ENCODE measurements around the gene SLC12A1. TPM values are rescaled to one million over a fixed set of nuclear protein-coding genes. Genes with fewer than 3 reads are reported as not detected.
A peak's percentile ranks its signal among the peaks of the same experiment; 100 is the strongest.

Gene SLC12A1
- total and polyA plus RNA-seq, 5 donors, result not detected

DNA sequence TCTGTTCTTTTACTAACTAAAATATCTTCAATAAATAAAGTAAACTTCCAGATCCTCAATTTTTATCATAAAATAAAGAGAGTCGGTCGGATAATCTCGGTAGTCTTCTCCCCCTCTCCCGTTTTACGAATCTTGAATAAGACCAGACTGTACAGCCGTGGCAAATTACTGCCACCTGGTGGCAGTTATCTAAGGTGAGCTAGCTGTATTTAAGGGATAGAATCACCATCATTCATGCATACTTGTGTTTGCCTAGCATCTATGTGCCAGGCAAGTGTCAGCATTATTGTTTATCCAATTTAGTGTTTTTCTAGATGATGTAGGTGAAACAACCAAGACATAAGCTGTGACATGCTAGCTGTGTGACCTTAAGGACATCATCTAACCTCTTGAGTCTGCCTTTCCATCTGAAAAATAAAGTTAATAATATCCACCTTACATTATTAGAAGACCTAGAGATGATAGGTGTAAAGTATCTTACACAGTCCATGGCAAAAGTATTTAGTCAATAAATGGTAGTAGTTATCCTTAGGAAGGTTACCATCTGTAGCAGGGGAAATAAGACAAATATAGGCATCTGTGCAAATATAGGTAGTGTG is 146.5 kb downstream of the SLC12A1 start:
- Histone ChIP-seq H3K4me1 (ENCODE audit: control insufficient read depth, insufficient read depth, low read length) (no peaks in the 10 kb centered on the region), H3K27ac (ENCODE audit: low read length) (no peak overlapping the region), H3K4me3 (ENCODE audit: low read length) (no peak overlapping the region), H3K27me3 (ENCODE audit: control insufficient read depth, insufficient read depth) (no peaks in the 10 kb centered on the region), H3K9me3 (ENCODE audit: control insufficient read depth, low read length) (no peaks in the 10 kb centered on the region)
- WGBS, result 5% methylated on average over 6 of the region's 6 CpGs
- DNase-seq (peak in 2 of 3 donors; percentile 26 to 72), ATAC-seq (peak; percentile 79 to 82)
- intact Hi-C loops (cut with DNase I), result loop anchor here in 2 of 4 donors (10.0 kb wide), 3 partner anchors 112 to 452 kb away; partner anchors contain the start of gene FBN1 (in 1 of the 2)

Other genes with a start within 250 kb of the SLC12A1 start
- gene SLC24A5, start 85.3 kb upstream of the SLC12A1 start, total RNA-seq, result not detected
- gene SLC24A5, start 85.3 kb upstream of the SLC12A1 start, polyA plus RNA-seq, result not detected
- gene MYEF2, start 28.0 kb upstream of the SLC12A1 start, total RNA-seq, result 10 to 100 TPM; 10.2 to 17.5 (median 13.3) TPM
- gene MYEF2, start 28.0 kb upstream of the SLC12A1 start, polyA plus RNA-seq, result 7.2 TPM
- not detected for gene CTXN2, start 14.6 kb upstream of the SLC12A1 start, total RNA-seq
- gene CTXN2, start 14.6 kb upstream of the SLC12A1 start, polyA plus RNA-seq, result not detected
- gene DUT, start 125.1 kb downstream of the SLC12A1 start, total RNA-seq, result 10 to 100 TPM; 71.0 to 92.1 (median 84.5) TPM
- gene DUT, start 125.1 kb downstream of the SLC12A1 start, polyA plus RNA-seq, result 75.9 TPM

Measured in right cardiac atrium (tissue), 5 donors.